Activated CD8-positive, alpha-beta T cell treated with anti-CD3 and anti-CD28 coated beads, Interleukin-2, amount 10 ng/mL, durations not matched to agents 7 days and 5 days (primary cell): ENCODE measurements around the gene STAB2. TPM values are rescaled to one million over a fixed set of nuclear protein-coding genes. Genes with fewer than 3 reads are reported as not detected.
"Not testable (repeated sequence)": the region's sequence is repeated elsewhere in the genome, so short reads cannot be mapped to it uniquely, and the experiment has no call there.

ENCODE experiments used
- ATAC-seq: fragments of 150-1000 bp; cut with Tn5 transposase; one replicate; pipeline ENCODE4 v1.10.0; 2021; ENCODE audit warnings: moderate library complexity
- CTCF ChIA-PET: fragments of 350-600 bp; sonication (Branson Sonifier 250); formaldehyde crosslinking; loops from one replicate; lab custom pipeline; 2021; ENCODE audit warnings: antibody characterized with exemption; lab: Charles Lee
- POLR2A ChIA-PET: fragments of 350-600 bp; sonication (Branson Sonifier 250); formaldehyde crosslinking; loops from one replicate; lab custom pipeline; 2021; ENCODE audit warnings: antibody characterized with exemption; lab: Charles Lee
- DNase-seq: peaks from one replicate; pipeline ENCODE4 v3.0.0-alpha.2; 2020
- H3K27ac Mint-ChIP-seq: one replicate; pipeline ENCODE4 v1.8.0; 2021; ENCODE audit warnings: mild to moderate bottlenecking, mixed read lengths
- H3K27me3 Mint-ChIP-seq: one replicate; pipeline ENCODE4 v1.8.0; 2021; ENCODE audit warnings: low read depth, mixed read lengths
- H3K36me3 Mint-ChIP-seq: one replicate; pipeline ENCODE4 v1.8.0; 2021; ENCODE audit warnings: low read depth, mixed read lengths
- H3K4me1 Mint-ChIP-seq: one replicate; pipeline ENCODE4 v1.8.0; 2021; ENCODE audit warnings: low read depth, mixed read lengths
- H3K4me3 Mint-ChIP-seq: one replicate; pipeline ENCODE4 v1.8.0; 2021; ENCODE audit warnings: mild to moderate bottlenecking, mixed read lengths
- H3K9me3 Mint-ChIP-seq: one replicate; pipeline ENCODE4 v1.8.0; 2022; ENCODE audit warnings: mixed read lengths; ENCODE audit not compliant: insufficient read depth
- total RNA-seq, 2 experiments: library from RNA; stranded (reverse); gene quantifications; one replicate each; pipeline ENCODE4 v1.2.3, GENCODE V29; 2021

Gene STAB2
- total RNA-seq, 2 experiments from 2014 or later: not detected

GRCh38 chr12:103808239-103808880, 221.3 kb downstream of the STAB2 start:
- H3K27me3 Mint-ChIP-seq: no peaks in the 10 kb centered on the region
- no peaks in the 10 kb centered on the region for H3K9me3 Mint-ChIP-seq
- H3K36me3 Mint-ChIP-seq: no peaks in the 10 kb centered on the region
- H3K27ac Mint-ChIP-seq: no peak overlapping the region
- ChIA-PET CTCF (no interaction called here), POLR2A (no interaction called here)
- no peak for ATAC-seq
- no peaks in the 10 kb centered on the region for H3K4me1 Mint-ChIP-seq
- H3K4me3 Mint-ChIP-seq: no peak overlapping the region
- no peak for DNase-seq

DNA sequence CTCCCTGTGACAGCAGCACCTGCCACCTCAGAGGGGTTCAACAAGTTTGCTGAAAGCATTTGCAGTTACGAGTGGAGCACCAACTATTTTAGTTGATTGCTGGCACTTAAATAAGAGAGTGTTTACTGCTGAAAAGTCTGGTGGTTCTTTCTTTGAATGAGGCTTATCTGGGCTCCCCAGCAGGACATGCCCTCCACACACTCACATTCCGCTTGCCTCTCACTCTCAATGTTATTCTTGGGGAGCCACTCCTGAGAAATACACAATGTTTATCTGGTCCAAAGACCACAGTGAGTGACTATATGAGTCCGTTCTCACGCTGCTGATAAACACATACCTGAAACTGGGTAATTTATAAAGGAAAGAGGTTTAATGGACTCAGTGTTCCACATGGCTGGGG, 222.1 kb downstream of the STAB2 start:
- H3K36me3 Mint-ChIP-seq: no peaks in the 10 kb centered on the region

GRCh38 chr12:103809639-103810038, 222.6 kb downstream of the STAB2 start:
- H3K36me3 Mint-ChIP-seq, H3K27me3 Mint-ChIP-seq, POLR2A ChIA-PET, H3K4me3 Mint-ChIP-seq, DNase-seq, H3K4me1 Mint-ChIP-seq, H3K27ac Mint-ChIP-seq, H3K9me3 Mint-ChIP-seq, ATAC-seq: not testable (repeated sequence)
- CTCF ChIA-PET: interaction anchor here (0.5 kb wide), 1 partner anchor 185 kb away, joined by 3 read pairs; no protein-coding TSS in a partner anchor

More for the DNA sequence above, 222.1 kb downstream of the STAB2 start:
- ChIA-PET CTCF (interaction anchor here (0.5 kb wide), 1 partner anchor 185 kb away, joined by 3 read pairs; no protein-coding TSS in a partner anchor), POLR2A (no interaction called here)
- H3K27me3 Mint-ChIP-seq: no peaks in the 10 kb centered on the region
- H3K4me1 Mint-ChIP-seq: no peaks in the 10 kb centered on the region
- no peak for ATAC-seq
- no peak overlapping the region for H3K4me3 Mint-ChIP-seq
- no peaks in the 10 kb centered on the region for H3K9me3 Mint-ChIP-seq
- H3K27ac Mint-ChIP-seq: no peak overlapping the region
- no peak for DNase-seq

- H3K4me3 Mint-ChIP-seq: no peak overlapping the region
- H3K27ac Mint-ChIP-seq: no peak overlapping the region
- H3K27me3 Mint-ChIP-seq: no peaks in the 10 kb centered on the region
- ChIA-PET POLR2A (no interaction called here), CTCF (interaction anchor here (1.0 kb wide), 1 partner anchor 299 kb away, joined by 3 read pairs; no protein-coding TSS in a partner anchor)
- no peaks in the 10 kb centered on the region for H3K36me3 Mint-ChIP-seq
- H3K9me3 Mint-ChIP-seq: no peaks in the 10 kb centered on the region
- no peaks in the 10 kb centered on the region for H3K4me1 Mint-ChIP-seq
- no peak for ATAC-seq
- DNase-seq: no peak
Measured at GRCh38 chr12:103810111-103810510, 223.0 kb downstream of the STAB2 start.

DNA sequence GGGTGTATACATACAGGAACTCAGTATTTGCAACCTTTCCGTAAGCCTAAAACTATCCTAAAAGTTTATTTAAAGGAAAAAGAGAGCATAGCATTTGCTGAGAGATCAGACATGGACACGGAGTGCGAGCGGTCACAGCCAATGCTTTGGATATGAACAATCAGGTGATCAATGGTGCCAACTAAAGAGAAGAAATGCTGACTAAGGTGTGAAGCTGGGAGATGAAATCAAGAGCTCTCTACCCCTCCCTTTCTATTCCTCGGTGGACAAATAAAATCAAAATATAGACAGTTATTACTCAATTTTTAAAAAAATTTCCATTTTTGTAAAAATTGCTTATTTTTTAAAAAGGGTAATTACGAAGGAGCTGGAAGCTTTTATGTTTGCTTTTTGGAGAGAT, 224.7 kb downstream of the STAB2 start:
- DNase-seq (no peak), ATAC-seq (no peak)
- no peak overlapping the region for H3K4me3 Mint-ChIP-seq
- no peaks in the 10 kb centered on the region for H3K4me1 Mint-ChIP-seq
- H3K27me3 Mint-ChIP-seq: no peaks in the 10 kb centered on the region
- no peaks in the 10 kb centered on the region for H3K9me3 Mint-ChIP-seq
- H3K27ac Mint-ChIP-seq: no peak overlapping the region
- ChIA-PET CTCF (interaction anchor here (1.1 to 1.3 kb wide), 2 partner anchors 17 to 297 kb away, joined by 3 read pairs; no protein-coding TSS in a partner anchor), POLR2A (interaction anchor here (0.7 kb wide), 1 partner anchor 73 kb away, joined by 3 read pairs; no protein-coding TSS in a partner anchor)
- no peaks in the 10 kb centered on the region for H3K36me3 Mint-ChIP-seq

DNA sequence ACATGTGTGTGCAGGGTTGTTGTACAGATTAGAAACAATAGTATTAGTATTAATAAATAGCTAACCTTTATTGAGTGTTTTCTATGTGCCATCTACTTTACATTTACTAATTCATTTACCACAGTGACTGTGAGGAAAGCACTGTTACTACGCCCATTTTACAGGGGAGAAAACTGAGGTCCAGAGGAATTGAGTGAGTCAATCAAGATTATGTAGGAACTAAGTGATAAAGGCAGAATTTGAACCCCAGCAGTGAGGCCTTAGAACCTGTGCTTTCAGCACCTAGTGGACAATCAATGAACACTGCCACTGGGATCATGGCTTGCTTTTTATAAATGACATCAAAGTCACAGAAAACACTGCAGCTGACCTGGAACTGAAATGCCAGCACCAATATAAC, 225.7 kb downstream of the STAB2 start:
- Mint-ChIP-seq H3K36me3 (no peaks in the 10 kb centered on the region), H3K27me3 (no peaks in the 10 kb centered on the region), H3K27ac (no peak overlapping the region), H3K9me3 (no peaks in the 10 kb centered on the region), H3K4me1 (no peaks in the 10 kb centered on the region), H3K4me3 (no peak overlapping the region)
- POLR2A ChIA-PET: no interaction called here
- CTCF ChIA-PET: interaction anchor here (1.1 to 1.3 kb wide), 2 partner anchors 18 to 296 kb away, joined by 3 read pairs; no protein-coding TSS in a partner anchor
- ATAC-seq (no peak), DNase-seq (no peak)

- ChIA-PET CTCF (no interaction called here), POLR2A (no interaction called here)
- H3K27ac Mint-ChIP-seq: no peak overlapping the region
- H3K27me3 Mint-ChIP-seq: no peaks in the 10 kb centered on the region
- no peak overlapping the region for H3K4me3 Mint-ChIP-seq
- no peaks in the 10 kb centered on the region for H3K4me1 Mint-ChIP-seq
- DNase-seq (no peak), ATAC-seq (no peak)
- no peaks in the 10 kb centered on the region for H3K36me3 Mint-ChIP-seq
- no peaks in the 10 kb centered on the region for H3K9me3 Mint-ChIP-seq
Measured at GRCh38 chr12:103813426-103813825, 226.4 kb downstream of the STAB2 start.

GRCh38 chr12:103813949-103814348, 226.9 kb downstream of the STAB2 start:
- Mint-ChIP-seq H3K4me1 (no peaks in the 10 kb centered on the region), H3K27me3 (no peaks in the 10 kb centered on the region), H3K36me3 (no peaks in the 10 kb centered on the region), H3K27ac (no peak overlapping the region), H3K4me3 (no peak overlapping the region), H3K9me3 (no peaks in the 10 kb centered on the region)
- ChIA-PET POLR2A (no interaction called here), CTCF (no interaction called here)
- DNase-seq (no peak), ATAC-seq (no peak)

DNA sequence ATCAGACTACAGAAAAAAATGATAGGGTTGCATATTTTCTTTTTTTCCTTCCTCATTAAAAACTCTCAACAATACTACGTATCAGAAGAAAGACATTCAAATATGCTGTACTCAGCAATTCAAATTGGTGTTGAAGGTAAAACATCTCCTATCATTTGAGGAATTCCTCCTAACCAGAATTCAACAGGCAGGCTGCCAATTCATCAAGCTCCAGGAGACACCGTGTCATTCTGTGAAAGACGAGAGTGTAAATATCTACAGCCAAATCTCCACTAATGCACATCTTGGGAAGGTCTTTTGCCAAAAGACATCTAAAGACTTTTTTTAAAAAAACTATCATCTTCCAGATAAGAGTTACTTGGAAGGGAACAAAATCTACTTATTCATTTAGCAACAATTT, 227.4 kb downstream of the STAB2 start:
- no peaks in the 10 kb centered on the region for H3K4me1 Mint-ChIP-seq
- DNase-seq (no peak), ATAC-seq (no peak)
- no peaks in the 10 kb centered on the region for H3K9me3 Mint-ChIP-seq
- no peaks in the 10 kb centered on the region for H3K27me3 Mint-ChIP-seq
- H3K36me3 Mint-ChIP-seq: no peaks in the 10 kb centered on the region
- ChIA-PET POLR2A (no interaction called here), CTCF (no interaction called here)
- H3K27ac Mint-ChIP-seq: no peak overlapping the region
- H3K4me3 Mint-ChIP-seq: no peak overlapping the region

Other genes starting within 250 kb of the STAB2 start
- under 1 TPM; 0.84 to 0.91 TPM for gene C12orf42, start 91.3 kb upstream of the STAB2 start, total RNA-seq